ENCODE measurements around the gene GP1BA.
"Not testable (repeated sequence)": the region's sequence is repeated elsewhere in the genome, so short reads cannot be mapped to it uniquely, and the experiment has no call there.

DNA sequence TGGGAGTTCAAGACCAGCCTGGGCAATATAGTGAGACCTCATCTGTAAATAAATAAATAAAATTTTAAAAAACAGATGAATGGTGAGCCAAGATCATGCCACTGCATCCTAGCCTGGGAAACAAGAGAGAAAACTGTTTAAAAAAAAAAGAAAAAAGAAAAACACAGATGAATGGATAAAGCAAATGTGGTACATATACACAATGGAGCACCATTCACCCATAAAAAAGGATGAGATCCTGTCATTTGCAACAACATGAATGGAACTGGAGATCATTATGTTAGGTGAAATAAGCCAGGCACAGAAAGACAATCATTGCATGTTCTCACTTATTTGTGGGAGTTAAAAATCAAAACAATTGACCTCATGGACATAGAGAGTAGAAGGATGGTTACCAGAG lies 25.4 kb upstream of the GP1BA start:
- not testable (repeated sequence) for TF ChIP-seq FOS (IDR thresholded peaks at IDR 0.05; ENCODE audit: borderline replicate concordance, insufficient read depth, low read length); EZH2 (IDR thresholded peaks at IDR 0.05; ENCODE audit: borderline replicate concordance, low read depth, low read length, severe bottlenecking); JUN (IDR thresholded peaks at IDR 0.05; ENCODE audit: borderline replicate concordance, insufficient read depth, insufficient read length, low read depth); MYC (IDR thresholded peaks at IDR 0.05; ENCODE audit: low read depth, low read length); POLR2AphosphoS5 (IDR thresholded peaks at IDR 0.05; ENCODE audit: insufficient read depth, low read depth, low read length); POLR2A (IDR thresholded peaks at IDR 0.05; ENCODE audit: low read depth, low read length); GATA2 (IDR thresholded peaks at IDR 0.05; ENCODE audit: insufficient read depth, insufficient read length, low read depth, low read length)
- TF ChIP-seq, protein P1, sequence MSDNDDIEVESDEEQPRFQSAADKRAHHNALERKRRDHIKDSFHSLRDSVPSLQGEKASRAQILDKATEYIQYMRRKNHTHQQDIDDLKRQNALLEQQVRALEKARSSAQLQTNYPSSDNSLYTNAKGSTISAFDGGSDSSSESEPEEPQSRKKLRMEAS (IDR thresholded peaks at IDR 0.05; ENCODE audit: insufficient read depth, insufficient read length) = not testable (repeated sequence)
- TF ChIP-seq, protein P2, sequence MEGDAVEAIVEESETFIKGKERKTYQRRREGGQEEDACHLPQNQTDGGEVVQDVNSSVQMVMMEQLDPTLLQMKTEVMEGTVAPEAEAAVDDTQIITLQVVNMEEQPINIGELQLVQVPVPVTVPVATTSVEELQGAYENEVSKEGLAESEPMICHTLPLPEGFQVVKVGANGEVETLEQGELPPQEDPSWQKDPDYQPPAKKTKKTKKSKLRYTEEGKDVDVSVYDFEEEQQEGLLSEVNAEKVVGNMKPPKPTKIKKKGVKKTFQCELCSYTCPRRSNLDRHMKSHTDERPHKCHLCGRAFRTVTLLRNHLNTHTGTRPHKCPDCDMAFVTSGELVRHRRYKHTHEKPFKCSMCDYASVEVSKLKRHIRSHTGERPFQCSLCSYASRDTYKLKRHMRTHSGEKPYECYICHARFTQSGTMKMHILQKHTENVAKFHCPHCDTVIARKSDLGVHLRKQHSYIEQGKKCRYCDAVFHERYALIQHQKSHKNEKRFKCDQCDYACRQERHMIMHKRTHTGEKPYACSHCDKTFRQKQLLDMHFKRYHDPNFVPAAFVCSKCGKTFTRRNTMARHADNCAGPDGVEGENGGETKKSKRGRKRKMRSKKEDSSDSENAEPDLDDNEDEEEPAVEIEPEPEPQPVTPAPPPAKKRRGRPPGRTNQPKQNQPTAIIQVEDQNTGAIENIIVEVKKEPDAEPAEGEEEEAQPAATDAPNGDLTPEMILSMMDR (IDR thresholded peaks at IDR 0.05; ENCODE audit: extremely low read depth in 1 of 2, insufficient read depth in 1 of 2, low read depth in 1 of 2, low read length in 2 of 2) = not testable (repeated sequence)
